HepG2 (cell line): Measurements from ENCODE around the gene TNK1. TPM values are rescaled to one million over a fixed set of nuclear protein-coding genes. Genes with fewer than 3 reads are reported as not detected.

Experiments used
- ELF3 ChIP-seq: IDR thresholded peaks from 2 replicates; pipeline ENCODE4 v1.6.1; 2016; ENCODE audit warnings: missing genetic modification reagents, missing compliant biosample characterization
- FOXP4 ChIP-seq: sonication (generic); formaldehyde crosslinking; IDR thresholded peaks from 2 replicates; pipeline ENCODE4 v1.4.0; 2020; ENCODE audit warnings: missing genetic modification reagents
- GTF3A ChIP-seq: sonication (generic); formaldehyde crosslinking; conservative IDR thresholded peaks from 2 replicates; pipeline ENCODE4 v1.4.0; 2020; ENCODE audit warnings: mild to moderate bottlenecking, missing genetic modification reagents
- HOMEZ ChIP-seq: IDR thresholded peaks from 2 replicates; pipeline ENCODE4 v1.6.1; 2016; ENCODE audit warnings: low read depth
- IKZF4 ChIP-seq: sonication (generic); formaldehyde crosslinking; IDR thresholded peaks from 2 replicates; pipeline ENCODE4 v1.5.1; 2020; ENCODE audit warnings: borderline replicate concordance, mild to moderate bottlenecking, low read depth, missing genetic modification reagents; ENCODE audit errors: not compliant biosample characterization
- IRF2 ChIP-seq: IDR thresholded peaks from 2 replicates; pipeline ENCODE4 v1.6.1; 2018; ENCODE audit warnings: missing genetic modification reagents, missing compliant biosample characterization
- ONECUT2 ChIP-seq: sonication (generic); formaldehyde crosslinking; IDR thresholded peaks from 2 replicates; pipeline ENCODE4 v1.4.0; 2020; ENCODE audit warnings: missing genetic modification reagents
- PHF21A ChIP-seq: sonication (generic); formaldehyde crosslinking; IDR thresholded peaks from 2 replicates; pipeline ENCODE4 v1.5.0; 2020; ENCODE audit warnings: mild to moderate bottlenecking, missing genetic modification reagents
- THYN1 ChIP-seq: sonication (generic); formaldehyde crosslinking; IDR thresholded peaks from 2 replicates; pipeline ENCODE4 v1.8.1; 2023; ENCODE audit warnings: low read depth, mild to moderate bottlenecking, moderate library complexity, missing genetic modification reagents, borderline replicate concordance
- ZBTB39 ChIP-seq: sonication (generic); formaldehyde crosslinking; IDR thresholded peaks from 2 replicates; pipeline ENCODE4 v1.5.0; 2020; ENCODE audit warnings: missing genetic modification reagents
- ZFYVE20 ChIP-seq: sonication (generic); formaldehyde crosslinking; IDR thresholded peaks from 2 replicates; pipeline ENCODE4 v1.8.0; 2023; ENCODE audit warnings: low read depth, mild to moderate bottlenecking, moderate library complexity, missing genetic modification reagents, borderline replicate concordance
- ZNF101 ChIP-seq: sonication (generic); formaldehyde crosslinking; IDR thresholded peaks from 2 replicates; pipeline ENCODE4 v1.4.0; 2020; ENCODE audit warnings: mild to moderate bottlenecking, low read depth, missing genetic modification reagents, borderline replicate concordance
- ZNF556 ChIP-seq: sonication (generic); formaldehyde crosslinking; IDR thresholded peaks from 2 replicates; pipeline ENCODE4 v1.4.0; 2020; ENCODE audit warnings: mild to moderate bottlenecking, missing genetic modification reagents, borderline replicate concordance
- ZNF740 ChIP-seq: sonication (generic); formaldehyde crosslinking; IDR thresholded peaks from 2 replicates; pipeline ENCODE4 v1.4.0; 2020; ENCODE audit warnings: missing genetic modification reagents
- ZNF746 ChIP-seq: sonication (generic); formaldehyde crosslinking; IDR thresholded peaks from 2 replicates; pipeline ENCODE4 v1.8.0; 2022; ENCODE audit warnings: mild to moderate bottlenecking, missing genetic modification reagents
- ZSCAN20 ChIP-seq: sonication (generic); formaldehyde crosslinking; IDR thresholded peaks from 2 replicates; pipeline ENCODE4 v1.4.0; 2020; ENCODE audit warnings: missing genetic modification reagents, mild to moderate bottlenecking, borderline replicate concordance
- ZSCAN25 ChIP-seq: sonication (generic); formaldehyde crosslinking; IDR thresholded peaks from 2 replicates; pipeline ENCODE4 v1.8.0; 2022; ENCODE audit warnings: mild to moderate bottlenecking, missing genetic modification reagents
- ZXDC ChIP-seq: sonication (generic); formaldehyde crosslinking; IDR thresholded peaks from 2 replicates; pipeline ENCODE4 v1.5.0; 2020; ENCODE audit warnings: mild to moderate bottlenecking, missing genetic modification reagents
- polyA plus RNA-seq, 8 experiments: library from polyadenylated mRNA; depleted of rRNA in 3 of 8; stranded (reverse) in 7 of 8; unstranded in 1 of 8; fragments of >200 nt; fragmentation: Illumina TruSeq in 4 of 8; extraction: Trizol in 4 of 8; gene quantifications; 2 replicates each; pipeline versions ENCODE4 v1.2.1 to v1.2.3, GENCODE V29; 2011 to 2016; ENCODE audit warnings: low read depth in 4 of 8, missing spikeins in 1 of 8, mixed read lengths in 1 of 8; ENCODE audit not compliant: insufficient read depth in 1 of 8
- total RNA-seq, 5 experiments: library from RNA; depleted of rRNA; stranded (reverse); fragments of >200 nt; fragmentation: Illumina TruSeq; extraction: Trizol; gene quantifications; 2 replicates each; pipeline ENCODE4 v1.2.3, GENCODE V29; 2016; ENCODE audit warnings: low read depth in 1 of 5

Gene TNK1
- total and polyA plus RNA-seq, 2 of the 13 experiments (the other 11 are each of a cell fraction or from before 2014, with no cell fraction given), result 2.0 to 3.5 TPM

- peak; percentile 79; the same call in 1 of the 2 replicates for TF ChIP-seq ZBTB39 (CRISPR knock-in tag)
- peak; percentile 24; the same call in 1 of the 2 replicates for TF ChIP-seq FOXP4 (CRISPR knock-in tag)
- TF ChIP-seq ZNF740 (CRISPR knock-in tag), result no peak
- TF ChIP-seq ZNF101 (CRISPR knock-in tag), result no peak
- no peak for TF ChIP-seq ZFYVE20 (CRISPR knock-in tag)
- TF ChIP-seq ONECUT2 (CRISPR knock-in tag), result no peak
- TF ChIP-seq ZSCAN20 (CRISPR knock-in tag), result 0 out of 2 replicates have a peak, but pooled peaks have one; percentile 27
- TF ChIP-seq ZNF556 (CRISPR knock-in tag), result no peak
- 0 out of 2 replicates have a peak, but pooled peaks have one; percentile 25 for TF ChIP-seq GTF3A
- no peak for TF ChIP-seq IKZF4 (CRISPR knock-in tag)
- TF ChIP-seq THYN1 (CRISPR knock-in tag), result no peak
- TF ChIP-seq ELF3, result peak; percentile 72
- no peak for TF ChIP-seq ZSCAN25
- peak; percentile 53 for TF ChIP-seq PHF21A
- TF ChIP-seq IRF2 (CRISPR knock-in tag), result 0 out of 2 replicates have a peak, but pooled peaks have one; percentile 9
- TF ChIP-seq ZXDC (CRISPR knock-in tag), result peak; percentile 27; the same call in 1 of the 2 replicates
- TF ChIP-seq HOMEZ, result no peak
- TF ChIP-seq ZNF746, result 0 out of 2 replicates have a peak, but pooled peaks have one; percentile 49
Measured at GRCh38 chr17:7380855-7381683, at the start of gene TNK1 (continued).
